SJSA1 (cell line): ENCODE results near the gene FAM78A. TPM values are rescaled to one million over a fixed set of nuclear protein-coding genes. Genes with fewer than 3 reads are reported as not detected.
"Not testable (repeated sequence)": the region's sequence is repeated elsewhere in the genome, so short reads cannot be mapped to it uniquely, and the experiment has no call there.

Source experiments
- DNase-seq, 2 experiments: peaks; one replicate each; pipeline ENCODE4 v3.0.0-alpha.2; 2015 to 2020; ENCODE audit warnings: low spot score in 2 of 2, low read depth in 1 of 2
- H3K27ac ChIP-seq: fragments of 250-450 bp; sonication (Bioruptor Pico); 2 replicates; pipeline ENCODE4 v1.5.1; 2020; ENCODE audit warnings: mild to moderate bottlenecking, moderate library complexity
- H3K27me3 ChIP-seq: fragments of 250-450 bp; sonication (Bioruptor Pico); replicated peaks from 2 replicates; pipeline ENCODE4 v1.5.1; 2020; ENCODE audit warnings: mild to moderate bottlenecking, moderate library complexity
- H3K36me3 ChIP-seq: fragments of 250-450 bp; sonication (Bioruptor Pico); 2 replicates; pipeline ENCODE4 v1.5.1; 2020; ENCODE audit warnings: mild to moderate bottlenecking
- H3K4me1 ChIP-seq: fragments of 250-450 bp; sonication (Bioruptor Pico); replicated peaks from 2 replicates; pipeline ENCODE4 v1.6.1; 2021; ENCODE audit warnings: mild to moderate bottlenecking
- H3K4me3 ChIP-seq: fragments of 250-450 bp; sonication (Bioruptor Pico); 2 replicates; pipeline ENCODE4 v1.5.1; 2020; ENCODE audit warnings: mild to moderate bottlenecking
- H3K9me3 ChIP-seq: fragments of 250-450 bp; sonication (Bioruptor Pico); replicated peaks from 2 replicates; pipeline ENCODE4 v1.5.1; 2020; ENCODE audit warnings: mild to moderate bottlenecking
- total RNA-seq: library from RNA; depleted of rRNA; stranded (reverse); fragments of >200 nt; shearing (Covaris generic); gene quantifications from 2 replicates; pipeline ENCODE4 v1.2.3, GENCODE V29; 2014

Gene FAM78A
- total RNA-seq, 1 experiment from 2014 or later = 0.03 TPM

- DNase-seq = no peak
- H3K4me1 ChIP-seq = peaks cover 8% of the 10 kb centered on the region
- no peak overlapping the region for H3K4me3 ChIP-seq
- no peaks in the 10 kb centered on the region for H3K36me3 ChIP-seq
- H3K9me3 ChIP-seq = no peaks in the 10 kb centered on the region
- H3K27ac ChIP-seq = no peak overlapping the region
- no peaks in the 10 kb centered on the region for H3K27me3 ChIP-seq
Measured at GRCh38 chr9:131258186-131258585, 18.1 kb downstream of the FAM78A start.

GRCh38 chr9:131257266-131258025 is 18.9 kb downstream of the FAM78A start:
- DNase-seq = no peak
- H3K4me3 ChIP-seq = no peak overlapping the region
- no peaks in the 10 kb centered on the region for H3K27me3 ChIP-seq
- no peaks in the 10 kb centered on the region for H3K9me3 ChIP-seq
- peaks cover 8% of the 10 kb centered on the region for H3K4me1 ChIP-seq
- H3K36me3 ChIP-seq = no peaks in the 10 kb centered on the region
- no peak overlapping the region for H3K27ac ChIP-seq

GRCh38 chr9:131255676-131256197 is 20.6 kb downstream of the FAM78A start:
- Histone ChIP-seq H3K27ac (no peak overlapping the region), H3K36me3 (no peaks in the 10 kb centered on the region), H3K27me3 (no peaks in the 10 kb centered on the region), H3K4me1 (peaks cover 8% of the 10 kb centered on the region), H3K9me3 (no peaks in the 10 kb centered on the region), H3K4me3 (no peak overlapping the region)
- DNase-seq = no peak

- H3K36me3 ChIP-seq = no peaks in the 10 kb centered on the region
- DNase-seq = no peak
- no peak overlapping the region for H3K4me3 ChIP-seq
- no peak overlapping the region for H3K27ac ChIP-seq
- no peaks in the 10 kb centered on the region for H3K27me3 ChIP-seq
- peaks cover 8% of the 10 kb centered on the region for H3K4me1 ChIP-seq
- H3K9me3 ChIP-seq = no peaks in the 10 kb centered on the region
Measured at GRCh38 chr9:131254626-131255025, 21.7 kb downstream of the FAM78A start.

- H3K4me3 ChIP-seq = no peak overlapping the region
- DNase-seq = no peak
- H3K27ac ChIP-seq = no peak overlapping the region
- H3K27me3 ChIP-seq = no peaks in the 10 kb centered on the region
- H3K36me3 ChIP-seq = no peaks in the 10 kb centered on the region
- H3K9me3 ChIP-seq = no peaks in the 10 kb centered on the region
- H3K4me1 ChIP-seq = peaks cover 8% of the 10 kb centered on the region
Measured at GRCh38 chr9:131253891-131254491, 22.3 kb downstream of the FAM78A start.

- DNase-seq = no peak
- Histone ChIP-seq H3K9me3 (no peaks in the 10 kb centered on the region), H3K36me3 (no peaks in the 10 kb centered on the region), H3K4me1 (peaks cover 8% of the 10 kb centered on the region), H3K27ac (no peak overlapping the region), H3K27me3 (peaks cover 5% of the 10 kb centered on the region), H3K4me3 (no peak overlapping the region)
Measured at GRCh38 chr9:131252120-131252519, 24.2 kb downstream of the FAM78A start.

- Histone ChIP-seq H3K9me3 (no peaks in the 10 kb centered on the region), H3K27ac (no peak overlapping the region), H3K27me3 (peaks cover 11% of the 10 kb centered on the region), H3K4me1 (no peaks in the 10 kb centered on the region), H3K36me3 (no peaks in the 10 kb centered on the region), H3K4me3 (no peak overlapping the region)
- no peak for DNase-seq
Measured at GRCh38 chr9:131246618-131247017, 29.7 kb downstream of the FAM78A start.

- H3K36me3 ChIP-seq, H3K27ac ChIP-seq, H3K9me3 ChIP-seq, H3K4me1 ChIP-seq, DNase-seq, H3K4me3 ChIP-seq: not testable (repeated sequence)
- H3K27me3 ChIP-seq = peaks cover 11% of the 10 kb centered on the region
Measured at GRCh38 chr9:131244331-131244730, 32.0 kb downstream of the FAM78A start.

- no peak overlapping the region for H3K27ac ChIP-seq
- no peak overlapping the region for H3K4me3 ChIP-seq
Measured at GRCh38 chr9:131240047-131240921, 36.0 kb downstream of the FAM78A start.

GRCh38 chr9:131239161-131239975 is 36.9 kb downstream of the FAM78A start:
- Histone ChIP-seq H3K4me1 (peaks cover 13% of the 10 kb centered on the region), H3K36me3 (0 out of 2 replicates have a peak, but pooled peaks cover 2% of the 10 kb centered on the region), H3K4me3 (no peak overlapping the region), H3K9me3 (no peaks in the 10 kb centered on the region), H3K27ac (no peak overlapping the region), H3K27me3 (no peaks in the 10 kb centered on the region)
- DNase-seq = no peak

More at GRCh38 chr9:131240047-131240921, 36.0 kb downstream of the FAM78A start:
- Histone ChIP-seq H3K27me3 (no peaks in the 10 kb centered on the region), H3K9me3 (no peaks in the 10 kb centered on the region), H3K4me1 (peaks cover 13% of the 10 kb centered on the region), H3K36me3 (no peaks in the 10 kb centered on the region)
- DNase-seq = no peak

GRCh38 chr9:131238402-131239021 is 37.8 kb downstream of the FAM78A start:
- Histone ChIP-seq H3K27ac (peak overlapping the region; percentile 23), H3K36me3 (peaks cover 9% of the 10 kb centered on the region; the same call in 1 of the 2 replicates), H3K4me3 (no peak overlapping the region), H3K27me3 (no peaks in the 10 kb centered on the region), H3K9me3 (no peaks in the 10 kb centered on the region), H3K4me1 (peaks cover 13% of the 10 kb centered on the region)
- DNase-seq = peak in 1 of 2 experiments; percentile 32

- Histone ChIP-seq H3K36me3 (peaks cover 9% of the 10 kb centered on the region; the same call in 1 of the 2 replicates), H3K4me3 (no peak overlapping the region), H3K9me3 (no peaks in the 10 kb centered on the region), H3K4me1 (peaks cover 13% of the 10 kb centered on the region), H3K27ac (peak overlapping the region; percentile 23), H3K27me3 (no peaks in the 10 kb centered on the region)
- DNase-seq = peak; percentile 36 to 68
Measured at GRCh38 chr9:131237931-131238401, 38.3 kb downstream of the FAM78A start.
